ENCODE measurements around the gene TBC1D14.
A peak's percentile ranks its signal among the peaks of the same experiment; 100 is the strongest.

The TBC1D14 gene

GRCh38 chr4:7023486-7023885 is 113.9 kb downstream of the TBC1D14 start:
- DNase-seq (ENCODE audit: low read depth) = no peak

GRCh38 chr4:7023901-7024300 is 114.3 kb downstream of the TBC1D14 start:
- DNase-seq (ENCODE audit: low read depth) = no peak

- no peak for DNase-seq (ENCODE audit: low read depth)
These were observed 114.8 kb downstream of the TBC1D14 start for GRCh38 chr4:7024336-7024890.

- no peak for DNase-seq (ENCODE audit: low read depth)
These were observed 115.5 kb downstream of the TBC1D14 start for GRCh38 chr4:7025040-7025602.

- no peak for DNase-seq (ENCODE audit: low read depth)
These were observed 116.5 kb downstream of the TBC1D14 start for GRCh38 chr4:7026107-7026506.

- no peak for DNase-seq (ENCODE audit: low read depth)
These were observed 117.7 kb downstream of the TBC1D14 start for GRCh38 chr4:7027284-7027683.

- no peak for DNase-seq (ENCODE audit: low read depth)
These were observed 118.3 kb downstream of the TBC1D14 start for GRCh38 chr4:7027913-7028312.

GRCh38 chr4:7029212-7029611 is 119.6 kb downstream of the TBC1D14 start:
- DNase-seq (ENCODE audit: low read depth) = no peak

- no peak for DNase-seq (ENCODE audit: low read depth)
These were observed 120.3 kb downstream of the TBC1D14 start for GRCh38 chr4:7029921-7030320.

GRCh38 chr4:7030856-7031255 is 121.2 kb downstream of the TBC1D14 start:
- no peak for DNase-seq (ENCODE audit: low read depth)

GRCh38 chr4:7031558-7032449 is 122.2 kb downstream of the TBC1D14 start:
- no peak for DNase-seq (ENCODE audit: low read depth)

- no peak for DNase-seq (ENCODE audit: low read depth)
These were observed 123.0 kb downstream of the TBC1D14 start for GRCh38 chr4:7032596-7032995.

- DNase-seq (ENCODE audit: low read depth) = no peak
These were observed 124.8 kb downstream of the TBC1D14 start for GRCh38 chr4:7034262-7035081.

- no peak for DNase-seq (ENCODE audit: low read depth)
These were observed 127.8 kb downstream of the TBC1D14 start for GRCh38 chr4:7037425-7037824.

- no peak for DNase-seq (ENCODE audit: low read depth)
These were observed 131.1 kb downstream of the TBC1D14 start for GRCh38 chr4:7040765-7041164.

- DNase-seq (ENCODE audit: low read depth) = no peak
These were observed 131.6 kb downstream of the TBC1D14 start for GRCh38 chr4:7041246-7041645.

GRCh38 chr4:7041801-7042502 is 132.3 kb downstream of the TBC1D14 start:
- no peak for DNase-seq (ENCODE audit: low read depth)

- peak; percentile 83 for DNase-seq (ENCODE audit: low read depth)
These were observed 133.1 kb downstream of the TBC1D14 start for GRCh38 chr4:7042503-7043283.

GRCh38 chr4:7043284-7044136 is 133.9 kb downstream of the TBC1D14 start, which contains the start of gene TADA2B:
TADA2B (plus strand) TSS chr4:7043372; CDS start chr4:7043580, 208 bp downstream.
- DNase-seq (ENCODE audit: low read depth) = no peak

Measured in stimulated activated CD8-positive, alpha-beta memory T cell treated with anti-CD3 and anti-CD28 coated beads, Interleukin-12 subunit alpha, Interleukin-12 subunit beta, amount 100 ng/mL, for 1 hour (primary cell).